CD4-positive, alpha-beta T cell treated with Interleukin-21 for 1 hour (primary cell): ENCODE data around the gene VAMP1.

Experiments used
- DNase-seq: peaks from one replicate; pipeline ENCODE4 v3.0.0-alpha.2; 2020

Gene VAMP1

GRCh38 chr12:6423267-6424007 is 47.0 kb downstream of the VAMP1 start:
- DNase-seq = peak; percentile 89

- no peak for DNase-seq
Observed at GRCh38 chr12:6420364-6420763, 50.1 kb downstream of the VAMP1 start.

- no peak for DNase-seq
Observed at GRCh38 chr12:6418796-6419195, 51.7 kb downstream of the VAMP1 start.

- no peak for DNase-seq
Observed at GRCh38 chr12:6416596-6416995, 53.9 kb downstream of the VAMP1 start.
